CD4-positive, alpha-beta T cell treated with Interleukin-4 for 1 hour (primary cell): Measurements from ENCODE around the gene ABHD12.
"Not testable (repeated sequence)": the region's sequence is repeated elsewhere in the genome, so short reads cannot be mapped to it uniquely, and the experiment has no call there.

Source experiments
- DNase-seq, 2 donors: peaks; one replicate each; pipeline ENCODE4 v3.0.0-alpha.2; 2020 to 2022

ABHD12 gene

GRCh38 chr20:25353353-25353746 lies 37.3 kb downstream of the ABHD12 start:
- DNase-seq = no peak

DNA sequence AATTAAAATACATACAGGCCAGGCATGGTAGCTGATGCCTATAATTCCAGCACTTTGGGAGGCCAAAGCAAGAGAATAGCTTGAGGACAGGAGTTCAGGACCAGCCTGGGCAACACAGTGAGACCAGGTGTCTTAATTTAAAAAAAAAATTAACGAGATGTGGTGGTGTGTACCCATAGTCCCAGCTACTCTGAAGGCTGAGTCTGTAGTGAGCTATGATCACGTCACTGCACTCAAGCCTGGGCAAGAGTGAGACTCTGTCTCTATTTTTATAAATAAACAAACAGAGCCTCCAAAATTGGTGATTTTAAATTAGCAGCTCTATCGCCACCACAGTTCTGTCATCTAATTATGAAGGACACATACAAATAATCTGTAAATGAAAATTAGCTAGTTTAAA lies 37.9 kb downstream of the ABHD12 start:
- DNase-seq = no peak

GRCh38 chr20:25351024-25351360 lies 39.6 kb downstream of the ABHD12 start:
- DNase-seq = no peak

DNA sequence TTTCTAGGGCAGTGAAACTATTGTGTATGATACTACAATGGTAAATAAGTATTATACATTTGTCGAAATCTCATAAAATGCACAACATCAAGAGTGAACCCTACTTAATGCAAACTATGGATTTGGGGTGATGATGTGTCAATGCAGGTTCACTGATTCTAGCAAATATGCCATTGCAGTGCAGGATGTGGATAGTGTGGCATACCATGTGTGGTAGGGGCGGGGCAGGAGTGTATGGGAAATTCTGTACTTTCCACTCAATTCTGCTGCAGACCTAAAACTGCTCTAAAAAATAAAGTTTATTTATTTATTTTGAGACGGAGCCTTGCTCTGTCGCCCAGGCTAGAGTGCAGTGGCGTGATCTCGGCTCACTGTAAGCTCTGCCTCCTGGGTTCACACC lies 44.3 kb downstream of the ABHD12 start:
- DNase-seq = peak in 1 of 2 donors; percentile 10

- DNase-seq = no peak
These were observed 44.9 kb downstream of the ABHD12 start for GRCh38 chr20:25345721-25346120.

GRCh38 chr20:25344634-25345033 lies 46.0 kb downstream of the ABHD12 start:
- no peak for DNase-seq

GRCh38 chr20:25341716-25342680 lies 48.6 kb downstream of the ABHD12 start:
- DNase-seq = no peak

- no peak for DNase-seq
These were observed 50.3 kb downstream of the ABHD12 start for GRCh38 chr20:25340380-25340779.

DNA sequence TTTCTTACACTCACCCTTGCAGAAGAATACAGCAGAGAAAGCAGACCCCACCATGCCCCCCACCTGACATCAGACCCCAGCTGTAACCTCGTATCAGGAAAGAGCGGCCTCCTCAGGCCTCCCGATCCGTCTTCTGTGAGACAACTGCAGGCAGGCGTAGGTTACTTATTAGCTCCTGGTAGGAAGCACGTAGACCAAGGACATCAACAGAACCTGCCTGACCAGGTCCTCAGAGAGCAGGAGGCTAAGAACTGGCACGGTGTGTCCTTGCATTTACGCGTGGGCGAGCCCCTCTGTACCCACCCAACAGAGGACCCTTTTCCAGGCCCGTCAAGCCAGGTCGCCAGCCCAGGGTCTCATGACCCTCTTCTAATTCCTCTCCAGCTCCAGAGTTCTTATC lies 51.0 kb downstream of the ABHD12 start:
- DNase-seq = no peak

DNA sequence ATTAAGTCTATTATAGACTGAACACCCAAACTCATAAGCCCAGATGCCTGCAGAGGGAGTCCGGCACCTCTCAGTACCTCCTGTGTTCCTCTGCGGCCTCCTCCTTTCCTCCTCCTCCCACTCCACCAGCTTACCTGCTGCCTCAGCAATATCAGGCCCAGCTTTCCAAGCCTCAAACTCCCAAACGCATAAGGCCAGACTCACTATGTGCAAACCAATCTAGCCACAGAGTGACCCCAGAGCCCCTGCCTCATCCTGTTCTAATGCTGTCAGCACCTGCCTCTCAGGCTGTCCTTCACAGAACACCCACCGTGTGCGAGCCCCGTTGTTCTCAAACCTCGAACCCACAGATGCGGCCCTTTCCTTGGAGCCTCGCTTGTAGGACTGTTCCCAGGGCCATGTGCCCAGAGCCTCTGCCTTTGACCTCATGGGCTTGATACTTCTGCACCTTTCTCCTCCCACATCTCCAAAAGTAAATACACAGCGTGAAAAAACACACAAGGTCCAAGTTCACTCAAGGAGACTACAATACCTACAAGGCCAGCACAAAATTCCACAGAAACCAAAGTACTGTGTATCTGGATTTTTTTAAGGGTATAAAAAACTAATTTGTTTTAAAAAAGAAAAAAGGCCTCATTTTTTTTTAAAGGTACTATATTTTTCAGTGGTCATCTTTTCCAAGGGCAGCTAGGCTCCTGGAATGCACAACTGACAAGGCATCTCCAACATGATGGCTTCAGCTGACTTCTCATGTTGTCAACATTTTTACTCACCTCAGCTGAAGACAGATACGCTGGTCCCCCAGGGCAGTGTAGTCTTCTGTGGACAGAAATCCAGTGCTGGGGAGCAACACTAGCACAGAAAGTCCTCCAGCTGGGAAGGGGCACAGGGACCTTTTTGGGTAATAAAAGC lies 52.3 kb downstream of the ABHD12 start:
- DNase-seq = no peak

DNA sequence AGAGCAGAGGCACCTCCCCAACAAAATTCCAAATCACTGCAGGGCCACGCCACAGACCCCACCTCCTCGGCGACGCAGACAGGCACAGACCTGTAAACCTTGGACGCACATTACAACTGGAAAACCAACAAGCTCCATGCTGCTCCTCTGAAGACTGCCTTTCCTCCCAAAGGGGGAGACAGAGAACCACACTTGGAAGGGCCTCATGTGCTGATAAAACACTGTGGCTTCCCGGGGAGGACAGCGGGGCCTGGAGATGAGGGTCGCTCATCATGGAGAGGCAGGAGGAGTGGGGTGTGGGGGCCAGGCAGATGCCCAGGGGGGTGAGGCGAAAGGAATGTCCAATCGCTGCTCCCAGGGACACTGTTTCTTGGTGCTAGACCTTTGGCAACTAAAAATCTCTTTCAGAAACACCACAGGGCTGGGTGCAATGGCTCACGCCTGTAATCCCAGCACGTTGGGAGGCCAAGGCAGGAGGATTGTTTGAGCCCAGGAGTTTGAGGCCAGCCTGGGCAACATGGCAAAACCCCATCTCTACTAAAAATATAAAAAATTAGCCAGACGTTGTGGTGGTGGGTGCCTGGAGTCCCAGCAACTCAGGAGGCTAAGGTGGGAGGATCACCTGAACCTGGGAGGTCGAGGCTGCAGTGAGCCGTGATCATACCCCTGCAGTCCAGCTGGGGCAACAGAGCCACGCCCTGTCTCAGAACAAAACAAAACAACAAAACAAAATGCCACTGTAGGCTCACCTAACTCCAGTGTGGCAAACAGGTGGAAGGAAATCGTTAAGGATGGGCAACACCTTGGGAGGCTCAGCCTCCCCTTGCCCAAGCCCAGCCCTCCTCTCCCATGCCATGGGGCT lies 53.8 kb downstream of the ABHD12 start:
- no peak for DNase-seq

DNA sequence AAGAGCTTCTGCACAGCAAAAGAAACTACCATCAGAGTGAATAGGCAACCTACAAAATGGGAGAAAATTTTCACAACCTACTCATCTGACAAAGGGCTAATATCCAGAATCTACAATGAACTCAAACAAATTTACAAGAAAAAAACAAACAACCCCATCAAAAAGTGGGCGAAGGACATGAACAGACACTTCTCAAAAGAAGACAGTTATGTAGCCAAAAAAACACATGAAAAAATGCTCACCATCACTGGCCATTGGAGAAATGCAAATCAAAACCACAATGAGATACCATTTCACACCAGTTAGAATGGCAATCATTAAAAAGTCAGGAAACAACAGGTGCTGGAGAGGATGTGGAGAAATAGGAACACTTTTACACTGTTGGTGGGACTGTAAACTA lies 55.7 kb downstream of the ABHD12 start:
- not testable (repeated sequence) for DNase-seq

GRCh38 chr20:25328954-25329498 lies 61.6 kb downstream of the ABHD12 start:
- no peak for DNase-seq

- DNase-seq = no peak
These were observed 63.0 kb downstream of the ABHD12 start for GRCh38 chr20:25327521-25328235.

- DNase-seq = no peak
These were observed 64.6 kb downstream of the ABHD12 start for GRCh38 chr20:25325997-25326396.

DNA sequence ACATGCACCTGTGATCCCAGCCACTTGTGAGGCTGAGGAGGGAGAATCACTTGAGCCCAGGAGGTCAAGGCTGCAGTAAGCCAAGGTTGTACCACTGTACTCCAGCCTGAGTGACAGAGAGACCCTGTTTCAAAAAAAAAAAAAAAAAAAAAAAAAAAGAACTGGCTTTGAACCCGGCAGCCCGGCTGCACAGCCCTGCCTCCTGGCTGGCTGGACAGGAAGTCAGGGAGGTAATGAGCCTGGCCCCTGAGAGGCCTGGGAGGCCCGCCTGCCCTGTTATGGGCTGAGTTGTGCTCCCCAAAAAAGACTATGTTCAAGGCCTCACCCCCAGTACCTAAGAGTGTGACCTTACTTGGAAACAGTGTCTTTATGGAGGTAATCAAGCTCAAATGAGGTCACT lies 65.6 kb downstream of the ABHD12 start:
- no peak for DNase-seq

DNA sequence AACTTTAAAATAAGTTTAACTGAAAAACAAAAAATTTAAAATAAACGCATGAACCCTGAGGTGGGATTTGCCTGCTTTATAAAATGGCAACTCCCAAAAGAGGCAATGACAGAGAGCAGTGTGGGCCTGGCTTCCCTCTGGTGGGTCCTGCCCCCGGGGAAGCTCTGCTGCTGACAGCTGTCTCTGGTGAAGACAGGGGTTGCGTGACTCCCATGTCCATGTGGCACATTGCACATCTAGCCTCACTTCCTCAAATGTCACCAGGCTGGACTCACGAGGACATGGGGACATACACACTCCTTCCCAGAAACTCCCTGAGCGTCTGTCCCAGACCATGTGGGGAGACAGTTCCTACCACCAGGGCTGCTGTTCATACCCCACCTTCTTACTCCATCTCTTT lies 66.2 kb downstream of the ABHD12 start:
- DNase-seq = peak in 1 of 2 donors; percentile 67

- DNase-seq = no peak
These were observed 67.0 kb downstream of the ABHD12 start for GRCh38 chr20:25323496-25324246.

GRCh38 chr20:25321991-25322390 lies 68.6 kb downstream of the ABHD12 start:
- DNase-seq = peak in 1 of 2 donors; percentile 2

DNA sequence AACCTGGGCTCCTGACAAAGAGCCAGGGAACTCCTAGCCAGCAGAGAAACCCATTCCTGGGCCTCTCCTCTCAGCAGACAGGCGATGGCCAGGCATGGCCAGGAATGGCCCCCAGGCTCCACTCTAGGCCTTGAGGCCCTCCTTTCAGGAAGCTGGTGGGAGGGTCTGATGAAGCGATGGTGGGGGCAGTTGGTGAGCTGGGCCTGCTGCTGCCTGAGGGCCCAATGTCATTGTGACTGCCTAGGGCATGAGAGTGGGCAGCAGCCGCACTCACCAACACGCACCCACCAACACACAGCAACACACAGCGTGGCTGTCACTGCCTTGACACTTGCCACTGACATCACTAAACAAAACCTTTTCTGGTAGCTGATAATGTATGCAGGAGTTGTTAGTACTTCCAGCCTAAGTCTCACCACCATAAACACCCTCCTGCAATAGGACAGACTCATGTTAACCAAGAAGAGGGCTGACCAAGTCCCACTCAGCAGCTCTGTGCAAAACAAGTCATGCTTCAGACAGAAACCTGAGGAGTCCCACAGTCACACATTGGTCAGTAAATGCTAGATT lies 69.3 kb downstream of the ABHD12 start:
- peak in 1 of 2 donors; percentile 11 for DNase-seq
